Stimulated activated CD4-positive, alpha-beta T cell treated with anti-CD3 and anti-CD28 coated beads, Interleukin-4, amount 100 ng/mL, for 1 hour (primary cell): ENCODE measurements around the gene USP9Y.
"Not testable (repeated sequence)": the region's sequence is repeated elsewhere in the genome, so short reads cannot be mapped to it uniquely, and the experiment has no call there.

Experiments
- DNase-seq: peaks from one replicate; pipeline ENCODE4 v3.0.0-alpha.2; 2020

USP9Y gene, protein sequence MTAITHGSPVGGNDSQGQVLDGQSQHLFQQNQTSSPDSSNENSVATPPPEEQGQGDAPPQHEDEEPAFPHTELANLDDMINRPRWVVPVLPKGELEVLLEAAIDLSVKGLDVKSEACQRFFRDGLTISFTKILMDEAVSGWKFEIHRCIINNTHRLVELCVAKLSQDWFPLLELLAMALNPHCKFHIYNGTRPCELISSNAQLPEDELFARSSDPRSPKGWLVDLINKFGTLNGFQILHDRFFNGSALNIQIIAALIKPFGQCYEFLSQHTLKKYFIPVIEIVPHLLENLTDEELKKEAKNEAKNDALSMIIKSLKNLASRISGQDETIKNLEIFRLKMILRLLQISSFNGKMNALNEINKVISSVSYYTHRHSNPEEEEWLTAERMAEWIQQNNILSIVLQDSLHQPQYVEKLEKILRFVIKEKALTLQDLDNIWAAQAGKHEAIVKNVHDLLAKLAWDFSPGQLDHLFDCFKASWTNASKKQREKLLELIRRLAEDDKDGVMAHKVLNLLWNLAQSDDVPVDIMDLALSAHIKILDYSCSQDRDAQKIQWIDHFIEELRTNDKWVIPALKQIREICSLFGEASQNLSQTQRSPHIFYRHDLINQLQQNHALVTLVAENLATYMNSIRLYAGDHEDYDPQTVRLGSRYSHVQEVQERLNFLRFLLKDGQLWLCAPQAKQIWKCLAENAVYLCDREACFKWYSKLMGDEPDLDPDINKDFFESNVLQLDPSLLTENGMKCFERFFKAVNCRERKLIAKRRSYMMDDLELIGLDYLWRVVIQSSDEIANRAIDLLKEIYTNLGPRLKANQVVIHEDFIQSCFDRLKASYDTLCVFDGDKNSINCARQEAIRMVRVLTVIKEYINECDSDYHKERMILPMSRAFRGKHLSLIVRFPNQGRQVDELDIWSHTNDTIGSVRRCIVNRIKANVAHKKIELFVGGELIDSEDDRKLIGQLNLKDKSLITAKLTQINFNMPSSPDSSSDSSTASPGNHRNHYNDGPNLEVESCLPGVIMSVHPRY (N-terminal part only)

DNA sequence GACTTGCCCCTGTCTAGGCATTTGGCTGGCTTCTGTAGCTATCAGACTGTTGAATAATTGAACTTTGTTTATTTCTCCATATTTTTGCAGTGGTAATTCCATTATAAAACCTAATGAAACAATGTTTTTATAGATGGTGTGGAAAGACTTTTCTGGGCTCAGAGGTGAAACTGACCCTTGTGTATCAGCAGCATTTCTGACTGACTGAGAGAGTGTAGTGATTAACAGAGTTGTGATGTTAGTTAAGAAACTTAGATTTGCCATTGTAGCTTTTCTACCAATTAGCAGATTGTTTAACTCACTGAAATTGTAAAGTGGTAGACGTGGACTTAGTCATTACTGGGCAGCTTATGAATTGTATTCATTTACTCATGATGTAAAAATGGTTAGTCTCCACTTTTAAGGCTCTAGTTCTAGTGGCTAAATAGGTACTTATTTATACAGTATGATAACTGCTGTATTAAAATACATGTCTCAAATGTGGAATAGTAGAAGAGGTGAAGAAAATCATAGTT is at the start of gene USP9Y:
Gene USP9Y, plus strand, starts transcription at position 51 of the 515 bp plus-strand sequence. CDS start 8,217 bp downstream, outside the sequence.
- DNase-seq = no peak

DNA sequence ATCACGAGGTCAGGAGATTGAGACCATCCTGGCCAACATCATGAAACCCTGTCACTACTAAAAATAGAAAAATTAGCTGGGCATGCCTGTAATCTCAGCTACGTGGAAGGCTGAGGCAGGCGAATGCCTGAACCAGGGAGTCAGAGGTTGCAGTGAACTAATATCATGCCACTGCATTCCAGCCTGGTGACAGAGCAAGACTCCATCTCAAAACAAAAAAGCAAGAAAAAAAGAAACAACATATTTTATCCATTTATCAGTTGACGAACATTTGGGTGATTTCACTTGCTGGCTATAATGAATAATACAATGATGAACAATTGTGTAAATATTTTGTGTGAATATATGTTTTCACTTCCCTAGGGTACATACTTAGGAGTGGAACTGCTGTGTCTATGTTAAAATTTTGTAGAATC is 49.4 kb upstream of the USP9Y start:
- no peak for DNase-seq

DNA sequence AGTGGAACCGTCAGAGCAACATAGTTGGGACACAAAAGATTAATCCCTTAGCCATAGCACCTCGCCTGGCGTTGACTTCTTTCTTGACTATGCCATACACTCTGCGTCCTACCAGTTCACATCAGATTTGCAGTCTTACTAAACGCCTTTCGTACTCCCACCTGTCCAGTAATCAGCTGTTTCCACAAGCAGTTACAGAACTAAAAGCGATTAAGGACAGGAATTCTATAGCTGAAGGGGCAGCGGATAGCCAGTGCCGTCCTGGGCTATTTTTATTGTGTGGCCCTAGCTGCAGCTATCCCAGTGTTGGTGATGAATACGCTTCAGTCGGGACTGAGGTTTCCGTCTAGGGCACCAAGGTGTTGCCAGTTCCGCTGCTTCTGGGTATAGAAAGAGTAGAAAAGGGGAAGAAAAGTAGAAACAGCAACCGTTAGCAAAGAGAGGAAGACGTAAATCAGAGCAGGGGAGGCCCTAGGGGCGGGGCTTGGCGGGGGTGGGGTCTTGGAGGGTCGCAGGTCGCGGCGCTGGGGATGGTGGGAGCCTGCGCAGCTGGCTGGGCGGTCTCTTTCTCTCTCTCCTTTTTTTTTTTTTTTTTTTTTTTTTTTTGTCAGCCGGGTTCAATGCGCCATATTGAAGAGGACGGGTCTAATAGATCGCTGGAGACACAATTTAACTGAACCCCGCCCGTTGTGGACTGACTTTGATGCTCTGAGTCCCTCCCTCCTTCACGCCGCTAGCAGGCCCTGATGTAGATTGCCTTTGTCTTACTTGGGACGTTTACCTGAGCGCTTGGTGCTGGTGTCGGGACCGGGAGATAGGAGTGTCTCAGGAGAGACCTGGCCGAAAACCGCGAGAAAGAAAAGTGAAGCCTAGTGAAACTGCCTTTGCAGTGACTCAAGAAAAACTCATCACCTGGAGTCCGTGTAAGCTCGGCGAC is 39.0 kb upstream of the USP9Y start:
- DNase-seq = peak; percentile 74

DNA sequence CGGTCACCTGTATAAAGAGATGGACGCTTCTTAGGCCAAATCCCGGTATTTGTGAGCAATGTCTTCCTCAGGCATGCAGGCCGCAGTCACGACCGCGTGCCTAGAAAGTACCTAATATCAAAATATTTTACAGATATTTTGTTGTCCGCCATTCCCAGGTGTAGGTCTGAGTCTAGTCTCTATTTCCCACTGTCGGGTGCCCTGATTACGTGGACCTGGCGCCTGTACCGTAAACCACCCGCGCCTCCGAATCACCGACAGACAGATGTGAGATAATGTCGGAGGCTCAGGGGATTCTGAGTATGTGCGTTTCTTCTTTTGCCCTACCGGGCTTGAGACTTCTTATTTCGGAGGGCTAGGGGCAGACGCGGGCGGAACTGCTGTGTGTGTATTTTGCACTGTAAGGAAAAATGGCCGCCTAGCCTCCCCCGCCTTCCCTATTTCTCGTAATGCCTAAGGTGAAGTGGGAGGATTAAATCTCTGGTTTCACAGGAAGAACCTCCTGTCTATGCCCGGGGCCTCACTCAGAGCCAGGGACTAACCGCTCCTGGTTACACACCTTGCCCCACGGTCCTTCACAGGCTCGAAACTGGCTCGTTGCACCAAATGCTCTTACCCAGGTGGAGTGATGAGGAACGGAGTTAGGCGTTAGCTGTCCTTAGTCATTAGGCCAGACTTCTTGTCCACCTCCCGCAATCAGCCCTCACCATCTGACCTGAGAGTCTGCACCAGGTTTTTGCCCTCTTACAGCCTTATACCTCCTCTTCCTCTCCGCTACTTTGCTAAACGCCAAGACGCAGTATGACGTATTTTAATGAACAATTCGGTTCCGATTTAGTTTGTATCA is 38.1 kb upstream of the USP9Y start:
- DNase-seq = peak; percentile 36

DNA sequence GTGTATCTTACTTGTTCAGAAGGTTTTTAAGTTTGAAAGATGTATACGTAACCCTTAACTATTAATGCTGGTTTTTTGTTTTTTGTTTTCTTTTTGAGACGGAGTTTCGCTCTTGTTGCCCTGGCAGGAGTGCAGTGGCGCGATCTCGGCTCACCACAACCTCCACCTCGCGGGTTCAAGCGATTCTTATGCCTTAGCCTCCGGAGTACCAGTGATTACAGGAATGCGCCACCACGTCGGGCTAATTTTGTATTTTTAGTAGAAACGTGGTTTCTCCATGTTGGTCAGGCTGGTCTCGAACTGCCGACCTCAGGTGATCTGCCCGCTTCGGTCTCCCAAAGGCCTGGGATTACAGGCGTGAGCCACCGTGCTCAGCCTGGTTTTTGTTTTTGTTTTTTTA is 37.2 kb upstream of the USP9Y start:
- not testable (repeated sequence) for DNase-seq

DNA sequence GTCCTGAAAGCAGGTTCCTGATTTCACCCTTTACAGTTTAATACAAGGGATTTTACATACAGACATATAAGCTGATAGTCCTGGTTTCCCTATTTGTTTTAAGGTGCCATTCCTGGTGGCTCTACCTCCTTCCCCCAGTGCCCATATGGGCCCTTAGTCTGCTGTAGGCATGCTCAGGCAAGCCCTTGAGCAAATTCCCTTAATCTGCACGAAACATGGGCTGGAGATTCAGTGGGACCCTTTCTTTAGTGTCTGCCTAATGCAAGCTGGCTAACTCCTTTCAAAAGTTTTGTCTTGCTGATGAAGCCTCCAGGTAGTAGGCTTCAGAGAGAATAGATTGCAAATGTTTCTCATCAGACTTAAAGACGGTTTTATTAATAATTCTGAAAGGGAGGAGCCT is 22.9 kb upstream of the USP9Y start:
- DNase-seq = no peak

DNA sequence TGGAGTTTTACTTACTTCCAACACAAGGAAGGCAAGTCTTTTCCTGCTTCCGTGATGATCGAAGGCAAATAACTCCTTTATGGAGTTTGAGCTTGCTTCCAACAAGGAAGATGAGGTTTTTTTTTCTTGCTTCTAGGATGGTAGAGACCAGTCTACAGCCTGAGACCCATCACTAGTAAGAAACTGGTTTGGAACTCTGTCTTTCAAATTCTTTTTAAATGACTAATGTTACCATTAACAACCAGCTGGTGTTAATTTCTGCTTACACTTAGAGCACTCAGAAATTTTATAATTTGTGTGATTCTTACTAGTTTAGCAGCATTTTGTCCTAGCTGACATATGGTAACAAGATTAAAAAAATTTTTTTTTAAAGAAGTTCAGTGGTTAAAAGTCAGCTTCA is 19.5 kb upstream of the USP9Y start:
- DNase-seq = no peak

DNA sequence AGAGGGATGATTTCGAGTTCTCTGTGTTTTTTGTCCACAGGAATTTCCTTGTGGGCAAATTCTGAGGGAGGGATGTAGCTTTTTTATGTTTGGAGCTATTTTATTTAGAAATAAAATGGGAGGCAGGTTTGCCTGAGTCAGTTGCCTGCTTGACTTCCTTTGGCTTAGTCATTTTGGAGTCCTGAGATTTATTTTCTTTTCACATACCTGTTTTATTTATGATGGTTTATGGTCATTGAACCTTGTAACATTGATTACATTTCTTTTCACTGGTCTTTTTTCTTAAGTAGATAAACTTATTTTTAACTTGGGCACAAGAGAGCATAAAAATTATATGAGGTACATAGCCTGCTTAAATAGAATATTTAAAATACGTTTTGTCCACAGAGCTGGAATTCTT is 12.7 kb upstream of the USP9Y start:
- no peak for DNase-seq

DNA sequence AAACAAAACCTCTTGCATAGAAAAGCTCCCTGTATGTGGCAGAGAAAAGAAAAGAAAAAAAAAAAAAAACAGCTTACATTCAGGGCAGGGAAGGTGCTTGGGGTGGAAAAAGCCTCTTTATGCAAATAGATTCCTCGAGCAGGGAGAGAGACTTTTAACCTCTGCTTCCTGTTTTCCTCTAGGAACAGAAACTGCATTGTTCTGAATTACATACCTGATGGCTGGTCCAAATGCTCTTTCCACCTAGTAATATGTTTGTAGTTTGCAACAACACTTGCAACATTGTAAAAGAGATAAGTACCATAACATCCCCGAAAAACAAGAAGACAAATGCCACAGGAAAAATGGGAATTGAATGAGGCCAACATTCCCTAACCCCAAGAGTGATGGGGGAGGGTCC is 944 bp upstream of the USP9Y start:
- DNase-seq = no peak

DNA sequence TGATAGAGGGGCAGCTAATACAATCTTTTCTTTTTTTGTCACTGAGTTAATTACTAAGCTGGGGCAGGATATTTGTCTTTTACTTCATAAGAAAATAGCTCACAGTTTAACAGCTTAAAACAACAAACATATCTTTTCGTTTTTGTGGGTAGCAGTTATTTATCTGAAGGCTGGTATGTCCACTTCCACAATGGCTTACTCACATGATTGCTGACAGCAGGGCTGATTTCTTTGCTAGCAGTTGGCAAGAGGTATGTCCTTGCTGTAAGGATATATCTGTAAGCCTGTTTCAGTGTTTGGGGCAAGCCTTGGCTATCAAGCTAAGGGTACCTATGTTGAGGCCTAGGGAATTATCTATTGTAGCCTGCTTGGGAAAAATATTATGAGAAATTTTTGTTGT is 1.1 kb downstream of the USP9Y start:
- DNase-seq = no peak

DNA sequence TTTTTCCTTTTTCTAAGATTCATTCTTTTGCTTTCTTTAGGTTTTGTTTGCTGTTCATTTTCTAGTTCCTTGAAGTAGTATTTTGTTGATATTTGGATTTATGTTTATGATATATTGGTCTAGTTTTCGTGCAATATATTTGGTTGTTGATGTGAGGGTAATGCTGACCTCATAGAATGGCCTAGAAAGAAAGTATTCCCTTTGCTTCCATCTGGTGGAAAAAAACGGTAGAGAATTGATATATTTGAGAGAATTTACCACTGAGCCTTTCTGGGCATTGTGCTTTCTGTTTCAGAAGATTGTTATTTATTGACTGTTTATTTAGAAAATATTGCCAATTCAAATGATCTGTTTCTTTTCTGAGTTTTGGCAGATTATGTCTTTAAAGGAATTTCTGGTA is 9.4 kb downstream of the USP9Y start:
- no peak for DNase-seq

DNA sequence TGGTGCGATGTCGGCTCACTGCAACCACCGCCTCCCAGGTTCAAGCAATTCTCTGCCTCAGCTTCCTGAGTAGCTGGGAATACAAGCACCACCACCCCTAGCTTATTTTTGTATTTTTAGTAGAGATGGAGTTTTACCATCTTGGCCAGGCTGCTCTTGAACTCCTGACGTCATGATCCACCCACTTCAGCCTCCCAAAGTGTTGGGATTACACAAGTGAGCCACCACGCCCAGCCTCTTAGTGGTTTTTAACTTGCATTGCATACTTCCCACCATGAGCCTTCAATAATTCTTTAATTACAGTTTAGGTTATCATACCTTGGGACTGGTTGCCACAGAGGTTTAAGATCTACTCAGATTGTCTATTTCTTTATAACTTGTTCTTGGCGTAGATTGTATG is 14.3 kb downstream of the USP9Y start:
- DNase-seq = no peak

DNA sequence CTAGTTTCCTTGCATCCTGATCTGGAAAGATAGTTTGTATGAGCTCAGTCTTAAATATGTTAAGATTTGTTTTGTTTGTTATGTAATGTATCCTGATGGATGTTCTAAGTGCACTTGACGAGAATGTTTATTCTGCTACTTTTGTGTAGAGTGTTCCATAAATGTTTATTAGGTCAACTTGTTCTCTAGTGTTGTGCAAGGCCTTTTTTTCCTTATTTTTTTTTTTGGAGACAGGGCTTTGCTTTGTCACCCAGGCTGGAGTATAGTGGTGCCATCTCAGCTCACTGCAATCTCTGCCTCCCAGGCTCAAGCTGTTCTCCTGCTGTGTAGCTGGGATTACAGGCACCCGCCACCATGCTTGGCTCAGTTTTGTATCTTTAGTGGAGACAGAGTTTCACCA is 28.7 kb downstream of the USP9Y start:
- DNase-seq = no peak

DNA sequence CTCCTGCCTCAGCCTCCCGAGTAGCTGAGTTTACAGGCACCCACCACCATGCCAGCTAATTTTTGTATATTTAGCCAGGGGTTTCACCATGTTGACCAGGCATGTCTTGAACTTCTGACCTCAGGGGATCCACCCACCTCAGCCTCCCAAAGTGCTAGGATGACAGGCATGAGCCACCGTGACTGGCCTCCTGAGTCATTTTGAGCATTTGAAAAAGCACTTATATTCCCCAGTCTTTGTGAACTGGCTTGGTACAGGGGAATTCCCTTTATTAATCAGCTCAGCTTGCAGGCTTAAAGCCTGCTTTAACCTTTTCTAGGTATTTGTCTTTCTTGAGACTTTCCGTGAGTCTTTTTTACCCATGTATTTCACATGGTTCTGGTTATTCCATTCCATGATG is 32.6 kb downstream of the USP9Y start:
- peak; percentile 34 for DNase-seq

DNA sequence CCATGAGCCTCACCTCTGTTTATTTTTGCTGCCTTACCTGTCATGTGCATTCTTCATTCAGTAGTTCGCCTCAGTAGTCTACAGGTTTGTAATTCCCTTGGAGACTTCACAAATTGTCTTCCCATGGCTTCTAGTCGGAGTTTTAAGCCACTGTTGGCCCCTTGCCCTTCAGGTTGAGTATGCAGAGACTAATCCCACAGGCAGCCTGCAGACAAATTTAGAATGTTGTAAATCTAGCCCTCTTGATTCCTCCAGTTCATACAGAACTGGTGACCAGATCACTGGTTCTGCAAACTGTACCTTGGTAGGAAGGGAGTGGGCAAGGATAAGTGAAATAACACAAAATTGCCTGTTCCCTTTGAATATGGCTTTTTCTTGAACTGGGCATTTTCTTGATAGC is 33.0 kb downstream of the USP9Y start:
- DNase-seq = no peak

DNA sequence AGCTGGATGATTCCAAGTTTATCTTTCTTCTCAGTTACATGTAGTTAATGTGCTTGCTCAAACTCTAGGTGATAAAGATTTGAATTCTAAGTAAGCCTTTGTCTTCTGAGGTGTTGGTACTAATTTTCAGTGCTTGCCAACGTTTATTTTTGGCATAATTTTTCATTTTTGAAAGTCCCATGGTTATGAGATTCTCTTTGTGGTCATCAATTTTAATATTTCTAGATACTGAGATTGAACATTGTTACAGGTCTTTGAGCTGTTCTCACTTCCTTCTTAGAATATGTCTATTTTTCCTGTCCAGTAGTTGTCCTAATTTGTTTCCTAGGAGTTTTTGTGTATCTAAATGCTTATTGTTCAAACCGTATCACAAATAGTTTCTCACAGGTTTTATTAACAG is 40.4 kb downstream of the USP9Y start:
- DNase-seq = no peak

DNA sequence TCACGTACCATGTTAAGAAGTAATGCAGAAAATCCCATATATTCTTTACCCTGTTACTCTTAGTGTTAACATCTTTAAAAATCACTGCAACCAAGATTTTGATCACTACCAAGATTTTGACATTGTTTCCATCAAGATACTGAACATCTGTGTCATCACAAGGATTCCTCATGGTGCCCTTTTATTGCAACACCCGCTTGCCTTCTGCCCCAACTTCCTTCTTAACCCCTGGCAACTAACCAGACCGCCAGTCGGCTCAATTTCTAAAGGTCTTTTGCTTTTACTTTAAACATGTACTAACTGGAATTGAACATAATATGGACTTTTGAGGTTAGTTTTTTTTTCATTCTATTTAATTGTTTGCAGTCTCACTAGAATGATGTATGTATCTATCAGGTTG is 41.7 kb downstream of the USP9Y start:
- no peak for DNase-seq

DNA sequence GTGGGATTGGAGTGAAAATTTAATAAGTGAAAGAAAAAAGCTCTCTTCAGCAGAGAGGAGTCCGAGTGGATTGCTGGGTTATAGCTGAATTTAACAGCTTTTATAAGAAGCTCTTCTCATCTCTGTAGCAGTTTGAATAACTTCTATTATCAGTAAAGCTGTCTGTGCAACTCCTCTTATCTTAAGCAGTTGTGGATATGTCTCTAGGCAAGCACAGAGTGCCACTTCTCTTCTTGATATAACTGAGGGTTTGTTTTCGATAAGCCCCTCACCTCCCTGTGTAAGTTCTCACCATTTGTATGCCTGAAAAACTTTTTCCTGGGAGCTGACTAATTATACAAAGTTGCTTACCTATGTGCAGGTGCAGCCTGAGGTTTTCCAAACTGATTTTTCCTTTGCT is 43.1 kb downstream of the USP9Y start:
- DNase-seq = no peak

DNA sequence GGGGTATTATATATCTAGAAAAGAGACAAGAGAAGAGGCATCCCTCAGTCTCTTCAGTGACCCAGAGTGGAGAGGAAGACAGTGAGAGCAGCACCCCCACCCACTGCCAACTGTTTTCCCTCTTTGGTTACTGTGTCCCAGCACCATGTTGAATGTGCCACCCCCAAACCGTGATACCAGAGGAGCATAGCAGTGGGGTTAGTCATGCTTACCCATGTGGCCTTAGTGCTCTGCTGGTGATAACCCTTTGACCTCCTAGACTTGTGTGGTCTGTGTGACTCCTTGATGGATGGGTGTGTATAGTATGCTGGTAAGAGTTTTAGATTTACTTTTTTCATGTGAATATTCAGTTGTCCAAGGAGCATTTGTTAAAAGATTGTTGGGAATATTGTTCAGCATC is 48.3 kb downstream of the USP9Y start:
- DNase-seq = no peak

DNA sequence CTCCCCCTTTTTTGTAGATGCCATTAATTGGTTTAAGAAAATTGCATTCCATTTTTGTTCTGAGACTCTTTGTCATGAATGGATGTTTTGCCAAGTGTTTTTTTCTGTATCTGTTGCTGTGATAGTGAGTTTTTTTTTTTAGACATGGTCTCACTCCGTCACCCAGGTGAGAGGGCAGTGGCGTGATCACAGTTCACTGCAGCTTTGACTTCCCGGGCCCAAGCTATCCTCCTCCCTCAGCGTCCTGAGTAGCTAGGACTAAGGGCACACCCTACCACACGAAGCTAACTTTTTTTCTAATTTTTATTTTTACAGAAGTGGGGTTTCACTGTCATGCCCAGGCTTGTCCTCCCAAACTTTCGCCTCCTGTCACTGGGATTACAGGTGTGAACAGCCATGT is 51.8 kb downstream of the USP9Y start:
- no peak for DNase-seq

DNA sequence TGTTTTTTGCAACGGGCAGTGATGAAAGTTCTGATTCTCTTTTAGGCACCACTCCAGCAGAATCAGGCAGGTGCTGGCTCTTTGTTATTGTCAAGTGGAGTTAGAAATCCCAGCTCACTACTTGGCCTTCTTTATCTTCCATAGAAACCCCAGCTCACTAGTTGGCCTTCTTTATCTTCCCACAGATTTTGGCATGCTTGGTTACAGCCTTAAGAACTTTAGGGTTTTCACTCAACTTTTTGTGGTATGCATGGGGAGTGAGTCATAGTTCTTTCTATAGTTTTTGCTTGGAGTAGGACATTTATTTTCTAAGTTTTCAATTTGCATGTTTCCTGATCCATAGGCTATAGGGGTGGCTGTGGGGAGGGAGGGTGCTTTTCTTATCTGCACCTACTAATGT is 55.0 kb downstream of the USP9Y start:
- no peak for DNase-seq

DNA sequence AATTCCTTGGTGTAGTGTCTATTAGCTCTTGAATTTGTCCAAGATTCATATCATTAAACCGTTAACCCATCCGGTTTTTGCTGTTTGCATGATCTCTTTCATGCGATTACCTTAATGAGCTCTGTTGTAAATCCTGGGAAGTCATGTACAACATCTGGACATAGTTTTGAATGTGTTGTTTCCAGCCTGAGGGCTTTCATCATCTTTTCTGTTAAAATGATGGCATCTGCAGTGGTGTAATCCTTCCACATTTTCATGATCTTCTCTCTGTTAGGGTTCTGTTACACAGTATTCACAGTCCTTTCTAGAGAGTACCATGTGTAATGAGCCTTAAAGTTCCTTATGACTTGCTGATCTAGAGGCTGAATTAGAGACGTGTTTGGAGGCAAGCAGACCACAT is 64.9 kb downstream of the USP9Y start:
- no peak for DNase-seq
